ENCODE results near the gene VSX1.

Gene VSX1

GRCh38 chr20:25087186-25087929, 5.4 kb upstream of the VSX1 start:
- no peak for DNase-seq

- no peak for DNase-seq
Observed at GRCh38 chr20:25085756-25086495, 4.0 kb upstream of the VSX1 start.

- DNase-seq = no peak
Observed at GRCh38 chr20:25084626-25085187, 2.8 kb upstream of the VSX1 start.

GRCh38 chr20:25083773-25084625, 2.1 kb upstream of the VSX1 start:
- DNase-seq = no peak

GRCh38 chr20:25083141-25083772, 1.3 kb upstream of the VSX1 start:
- DNase-seq = no peak

GRCh38 chr20:25082498-25082873, 545 bp upstream of the VSX1 start:
- no peak for DNase-seq

GRCh38 chr20:25081065-25081729, 744 bp downstream of the VSX1 start:
- no peak for DNase-seq

- no peak for DNase-seq
Observed at GRCh38 chr20:25079171-25079570, 2.8 kb downstream of the VSX1 start.

GRCh38 chr20:25078662-25079061, 3.3 kb downstream of the VSX1 start:
- DNase-seq = no peak

GRCh38 chr20:25077610-25078169, 4.3 kb downstream of the VSX1 start:
- peak in 15 of 58 donors; percentile 17 to 54 (median 35) for DNase-seq

GRCh38 chr20:25076731-25077609, 5.0 kb downstream of the VSX1 start:
- DNase-seq = peak in 2 of 58 donors; percentile 22 to 62

GRCh38 chr20:25076201-25076600, 5.7 kb downstream of the VSX1 start:
- no peak for DNase-seq

GRCh38 chr20:25073544-25073943, 8.4 kb downstream of the VSX1 start:
- no peak for DNase-seq

GRCh38 chr20:25072226-25072811, 9.6 kb downstream of the VSX1 start:
- DNase-seq = no peak

- no peak for DNase-seq
Observed at GRCh38 chr20:25071734-25072133, 10.2 kb downstream of the VSX1 start.

GRCh38 chr20:25070821-25071473, 11.0 kb downstream of the VSX1 start:
- DNase-seq = no peak

GRCh38 chr20:25067102-25067987, 14.6 kb downstream of the VSX1 start:
- no peak for DNase-seq
